Measurements from ENCODE around the gene GDAP1L1. TPM values are rescaled to one million over a fixed set of nuclear protein-coding genes. Genes with fewer than 3 reads are reported as not detected.
A peak's percentile ranks its signal among the peaks of the same experiment; 100 is the strongest.

GDAP1L1 gene
- 0.01 and 0.06 TPM in 2 replicates for polyA plus RNA-seq (2013)

- no peak within 1 kb of the TSS for H3K4me3 ChIP-seq (ENCODE audit: low read depth, low read length)
- H4K91ac ChIP-seq (ENCODE audit: low read depth, low read length), result no peak within 1 kb of the TSS
- no peak within 1 kb of the TSS for H3K14ac ChIP-seq (ENCODE audit: low read length)
- no peak within 1 kb of the TSS for H4K8ac ChIP-seq (ENCODE audit: low read depth, low read length)
- DNase-seq, result no peak
- no peaks in the 10 kb centered on the region for H3K36me3 ChIP-seq (ENCODE audit: control insufficient read depth in 1 of 2, insufficient read depth in 2 of 2, low read length in 2 of 2)
- no peak within 1 kb of the TSS for H3K4ac ChIP-seq (ENCODE audit: low read depth, low read length)
- H2BK120ac ChIP-seq (ENCODE audit: insufficient read depth, low read length, poor library complexity), result no peak within 1 kb of the TSS
- no peak within 1 kb of the TSS for H4K12ac ChIP-seq (ENCODE audit: low read depth, low read length)
- H2BK12ac ChIP-seq (ENCODE audit: low read length), result no peak within 1 kb of the TSS
- H2AK5ac ChIP-seq (ENCODE audit: low read length), result no peak within 1 kb of the TSS
- no CpG with 5 or more reads among the region's 32 CpGs for WGBS (ENCODE audit: extremely low coverage, insufficient coverage, insufficient read length)
- no peak within 1 kb of the TSS for H3K23ac ChIP-seq (ENCODE audit: low read length)
- H3K79me1 ChIP-seq (ENCODE audit: low read length), result no peaks in the 10 kb centered on the region
- peaks cover 7% of the 10 kb centered on the region for H3K27me3 ChIP-seq (ENCODE audit: insufficient read depth, low read length)
- peak within 1 kb of the TSS; percentile 13 for H3K4me2 ChIP-seq (ENCODE audit: low read length)
- H2BK5ac ChIP-seq (ENCODE audit: low read depth, low read length, poor library complexity), result no peak within 1 kb of the TSS
- no peaks in the 10 kb centered on the region for H3K9me3 ChIP-seq (ENCODE audit: insufficient read depth, low read depth, low read length)
- H3K27ac ChIP-seq (ENCODE audit: low read depth, low read length), result no peak within 1 kb of the TSS
- H3K18ac ChIP-seq (ENCODE audit: low read length), result no peak within 1 kb of the TSS
- no peak within 1 kb of the TSS for H2AFZ ChIP-seq (ENCODE audit: insufficient read depth, low read length, poor library complexity)
- no peaks in the 10 kb centered on the region for H3K79me2 ChIP-seq (ENCODE audit: control insufficient read depth, insufficient read depth, low read length, poor library complexity)
- peaks cover 5 to 7% of the 10 kb centered on the region in 2 experiments for H3K4me1 ChIP-seq (ENCODE audit: control insufficient read depth in 1 of 2, insufficient read depth in 2 of 2, low read length in 2 of 2)
- no peak within 1 kb of the TSS for H3K9ac ChIP-seq (ENCODE audit: low read length)
These were observed at the start of gene GDAP1L1 for GRCh38 chr20:44247131-44247571. GDAP1L1 (plus strand) TSS chr20:44247308; CDS start chr20:44247335, 27 bp downstream.

GRCh38 chr20:44198872-44199271 is 48.2 kb upstream of the GDAP1L1 start:
- Histone ChIP-seq H2BK120ac (ENCODE audit: insufficient read depth, low read length, poor library complexity) (no peak overlapping the region), H3K27me3 (ENCODE audit: insufficient read depth, low read length) (no peaks in the 10 kb centered on the region), H3K4me2 (ENCODE audit: low read length) (no peak overlapping the region), H2AFZ (ENCODE audit: insufficient read depth, low read length, poor library complexity) (no peak overlapping the region), H2BK5ac (ENCODE audit: low read depth, low read length, poor library complexity) (no peak overlapping the region), H3K79me1 (ENCODE audit: low read length) (peaks cover 6% of the 10 kb centered on the region), H3K4me1 (ENCODE audit: control insufficient read depth in 1 of 2, insufficient read depth in 2 of 2, low read length in 2 of 2) (peaks cover 0 to 4% of the 10 kb centered on the region in 2 experiments), H3K27ac (ENCODE audit: low read depth, low read length) (no peak overlapping the region), H3K4me3 (ENCODE audit: low read depth, low read length) (no peak overlapping the region), H3K4ac (ENCODE audit: low read depth, low read length) (no peak overlapping the region), H3K36me3 (ENCODE audit: control insufficient read depth in 1 of 2, insufficient read depth in 2 of 2, low read length in 2 of 2) (peaks cover 18 to 34% of the 10 kb centered on the region in 2 experiments), H2AK5ac (ENCODE audit: low read length) (no peak overlapping the region), H3K14ac (ENCODE audit: low read length) (no peak overlapping the region), H4K91ac (ENCODE audit: low read depth, low read length) (no peak overlapping the region), H4K12ac (ENCODE audit: low read depth, low read length) (no peak overlapping the region), H4K8ac (ENCODE audit: low read depth, low read length) (no peak overlapping the region), H3K9me3 (ENCODE audit: insufficient read depth, low read depth, low read length) (no peaks in the 10 kb centered on the region), H3K9ac (ENCODE audit: low read length) (no peak overlapping the region), H3K79me2 (ENCODE audit: control insufficient read depth, insufficient read depth, low read length, poor library complexity) (peaks cover 1% of the 10 kb centered on the region), H3K23ac (ENCODE audit: low read length) (no peak overlapping the region), H3K18ac (ENCODE audit: low read length) (no peak overlapping the region), H2BK12ac (ENCODE audit: low read length) (no peak overlapping the region)
- WGBS (ENCODE audit: extremely low coverage, insufficient coverage, insufficient read length), result no CpG with 5 or more reads among the region's 4 CpGs
- DNase-seq, result no peak

- H3K18ac ChIP-seq (ENCODE audit: low read length), result peak overlapping the region; percentile 89
- WGBS (ENCODE audit: extremely low coverage, insufficient coverage, insufficient read length), result no CpG with 5 or more reads among the region's 4 CpGs
These were observed 47.2 kb upstream of the GDAP1L1 start for GRCh38 chr20:44199877-44200276.

GRCh38 chr20:44200371-44200770 is 46.7 kb upstream of the GDAP1L1 start:
- Histone ChIP-seq H3K4me2 (ENCODE audit: low read length) (no peak overlapping the region), H3K9ac (ENCODE audit: low read length) (no peak overlapping the region), H3K36me3 (ENCODE audit: control insufficient read depth in 1 of 2, insufficient read depth in 2 of 2, low read length in 2 of 2) (peaks cover 21 to 34% of the 10 kb centered on the region in 2 experiments), H4K91ac (ENCODE audit: low read depth, low read length) (no peak overlapping the region), H3K4ac (ENCODE audit: low read depth, low read length) (no peak overlapping the region), H2BK5ac (ENCODE audit: low read depth, low read length, poor library complexity) (peak overlapping the region; percentile 64), H3K79me1 (ENCODE audit: low read length) (peaks cover 11% of the 10 kb centered on the region), H3K79me2 (ENCODE audit: control insufficient read depth, insufficient read depth, low read length, poor library complexity) (peaks cover 3% of the 10 kb centered on the region), H3K4me3 (ENCODE audit: low read depth, low read length) (no peak overlapping the region), H3K23ac (ENCODE audit: low read length) (no peak overlapping the region), H2BK120ac (ENCODE audit: insufficient read depth, low read length, poor library complexity) (no peak overlapping the region), H3K14ac (ENCODE audit: low read length) (no peak overlapping the region), H2BK12ac (ENCODE audit: low read length) (no peak overlapping the region), H4K8ac (ENCODE audit: low read depth, low read length) (peak overlapping the region; percentile 4), H3K18ac (ENCODE audit: low read length) (no peak overlapping the region), H3K4me1 (ENCODE audit: control insufficient read depth in 1 of 2, insufficient read depth in 2 of 2, low read length in 2 of 2) (peaks cover 2 to 6% of the 10 kb centered on the region in 2 experiments), H3K9me3 (ENCODE audit: insufficient read depth, low read depth, low read length) (no peaks in the 10 kb centered on the region), H4K12ac (ENCODE audit: low read depth, low read length) (no peak overlapping the region), H2AK5ac (ENCODE audit: low read length) (no peak overlapping the region), H3K27me3 (ENCODE audit: insufficient read depth, low read length) (no peaks in the 10 kb centered on the region), H3K27ac (ENCODE audit: low read depth, low read length) (no peak overlapping the region), H2AFZ (ENCODE audit: insufficient read depth, low read length, poor library complexity) (no peak overlapping the region)
- no CpG with 5 or more reads among the region's 4 CpGs for WGBS (ENCODE audit: extremely low coverage, insufficient coverage, insufficient read length)
- peak in 1 of 2 donors; percentile 44 for DNase-seq

More at GRCh38 chr20:44199877-44200276, 47.2 kb upstream of the GDAP1L1 start:
- Histone ChIP-seq H3K9ac (ENCODE audit: low read length) (no peak overlapping the region), H3K79me2 (ENCODE audit: control insufficient read depth, insufficient read depth, low read length, poor library complexity) (peaks cover 3% of the 10 kb centered on the region), H2BK120ac (ENCODE audit: insufficient read depth, low read length, poor library complexity) (peak overlapping the region; percentile 11), H3K79me1 (ENCODE audit: low read length) (peaks cover 10% of the 10 kb centered on the region), H3K4me1 (ENCODE audit: control insufficient read depth in 1 of 2, insufficient read depth in 2 of 2, low read length in 2 of 2) (peaks cover 2 to 6% of the 10 kb centered on the region in 2 experiments), H2BK5ac (ENCODE audit: low read depth, low read length, poor library complexity) (peak overlapping the region; percentile 64), H3K4me3 (ENCODE audit: low read depth, low read length) (no peak overlapping the region), H2BK12ac (ENCODE audit: low read length) (peak overlapping the region; percentile 17), H3K23ac (ENCODE audit: low read length) (no peak overlapping the region), H3K27me3 (ENCODE audit: insufficient read depth, low read length) (no peaks in the 10 kb centered on the region), H3K9me3 (ENCODE audit: insufficient read depth, low read depth, low read length) (no peaks in the 10 kb centered on the region), H4K91ac (ENCODE audit: low read depth, low read length) (peak overlapping the region; percentile 47), H2AFZ (ENCODE audit: insufficient read depth, low read length, poor library complexity) (peak overlapping the region; percentile 54), H4K12ac (ENCODE audit: low read depth, low read length) (no peak overlapping the region), H3K14ac (ENCODE audit: low read length) (peak overlapping the region; percentile 19), H4K8ac (ENCODE audit: low read depth, low read length) (peak overlapping the region; percentile 4), H2AK5ac (ENCODE audit: low read length) (no peak overlapping the region), H3K4ac (ENCODE audit: low read depth, low read length) (no peak overlapping the region), H3K36me3 (ENCODE audit: control insufficient read depth in 1 of 2, insufficient read depth in 2 of 2, low read length in 2 of 2) (peaks cover 20 to 34% of the 10 kb centered on the region in 2 experiments), H3K27ac (ENCODE audit: low read depth, low read length) (no peak overlapping the region), H3K4me2 (ENCODE audit: low read length) (no peak overlapping the region)
- no peak for DNase-seq
